ENCODE measurements around the gene SFXN5. TPM values are rescaled to one million over a fixed set of nuclear protein-coding genes. Genes with fewer than 3 reads are reported as not detected.

The SFXN5 gene
- total RNA-seq, 2 donors from 2014 or later, result 16.1 to 26.4 TPM

DNA sequence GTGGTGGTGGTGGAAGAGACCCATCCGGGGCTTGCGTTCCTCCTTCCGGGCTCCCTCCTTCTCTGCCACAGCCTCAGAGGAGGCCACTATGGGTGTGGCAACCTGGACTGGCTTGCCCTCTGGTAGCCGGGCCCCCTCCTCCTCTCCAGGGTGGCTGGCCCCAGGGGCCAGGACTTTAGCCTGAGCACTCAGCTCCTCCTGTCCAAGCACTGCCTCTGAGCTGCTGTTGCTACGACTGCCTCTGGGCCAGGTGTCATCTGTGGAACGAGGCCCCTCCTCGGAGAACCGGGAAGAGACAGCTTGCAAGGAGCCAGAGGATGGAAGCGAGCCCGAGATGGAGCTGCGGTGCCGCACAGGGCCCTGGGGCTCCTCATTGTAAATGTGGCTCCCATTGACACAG, 16.7 kb upstream of the SFXN5 start:
- Histone ChIP-seq H3K36me3 (no peaks in the 10 kb centered on the region), H3K27me3 (no peaks in the 10 kb centered on the region), H3K4me1 (no peaks in the 10 kb centered on the region), H3K9me3 (no peaks in the 10 kb centered on the region), H3K4me3 (no peak overlapping the region), H3K27ac (no peak overlapping the region), H3K9ac (ENCODE audit: low read depth in 2 of 2, low read length in 2 of 2) (no peak overlapping the region)
- no peak for DNase-seq
- intact Hi-C loops (cut with DNase I), result no loop called here
- TF ChIP-seq, protein P1, sequence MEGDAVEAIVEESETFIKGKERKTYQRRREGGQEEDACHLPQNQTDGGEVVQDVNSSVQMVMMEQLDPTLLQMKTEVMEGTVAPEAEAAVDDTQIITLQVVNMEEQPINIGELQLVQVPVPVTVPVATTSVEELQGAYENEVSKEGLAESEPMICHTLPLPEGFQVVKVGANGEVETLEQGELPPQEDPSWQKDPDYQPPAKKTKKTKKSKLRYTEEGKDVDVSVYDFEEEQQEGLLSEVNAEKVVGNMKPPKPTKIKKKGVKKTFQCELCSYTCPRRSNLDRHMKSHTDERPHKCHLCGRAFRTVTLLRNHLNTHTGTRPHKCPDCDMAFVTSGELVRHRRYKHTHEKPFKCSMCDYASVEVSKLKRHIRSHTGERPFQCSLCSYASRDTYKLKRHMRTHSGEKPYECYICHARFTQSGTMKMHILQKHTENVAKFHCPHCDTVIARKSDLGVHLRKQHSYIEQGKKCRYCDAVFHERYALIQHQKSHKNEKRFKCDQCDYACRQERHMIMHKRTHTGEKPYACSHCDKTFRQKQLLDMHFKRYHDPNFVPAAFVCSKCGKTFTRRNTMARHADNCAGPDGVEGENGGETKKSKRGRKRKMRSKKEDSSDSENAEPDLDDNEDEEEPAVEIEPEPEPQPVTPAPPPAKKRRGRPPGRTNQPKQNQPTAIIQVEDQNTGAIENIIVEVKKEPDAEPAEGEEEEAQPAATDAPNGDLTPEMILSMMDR (IDR thresholded peaks at IDR 0.05), result no peak

DNA sequence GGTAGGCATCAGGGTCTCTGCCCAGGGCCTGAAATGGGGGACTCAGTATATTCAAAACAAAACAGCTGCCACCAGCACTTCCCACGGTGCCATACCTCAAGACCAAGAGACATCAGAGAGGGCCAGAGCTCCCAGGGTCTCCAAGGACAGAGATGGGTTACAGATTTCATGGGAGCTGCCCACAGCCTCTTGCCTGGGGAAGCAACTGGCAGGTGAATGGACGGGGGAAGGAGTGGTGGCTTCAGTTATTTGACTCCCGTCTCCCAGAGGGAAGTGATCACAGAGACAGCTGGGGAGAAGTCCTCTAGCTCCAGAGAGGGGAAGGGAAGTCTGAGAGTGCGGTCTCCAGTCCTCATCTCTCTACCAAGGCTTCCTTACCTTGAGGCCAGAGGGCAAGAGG, 15.8 kb upstream of the SFXN5 start:
- intact Hi-C loops (cut with DNase I), result no loop called here
- no peak overlapping the region for H3K4me3 ChIP-seq
- DNase-seq, result no peak
- H3K9ac ChIP-seq (ENCODE audit: low read depth in 2 of 2, low read length in 2 of 2), result no peak overlapping the region
- H3K27ac ChIP-seq, result no peak overlapping the region
- TF ChIP-seq, protein P1 (IDR thresholded peaks at IDR 0.05), result no peak
- H3K4me1 ChIP-seq, result no peaks in the 10 kb centered on the region
- H3K27me3 ChIP-seq, result no peaks in the 10 kb centered on the region
- no peaks in the 10 kb centered on the region for H3K36me3 ChIP-seq
- no peaks in the 10 kb centered on the region for H3K9me3 ChIP-seq

DNA sequence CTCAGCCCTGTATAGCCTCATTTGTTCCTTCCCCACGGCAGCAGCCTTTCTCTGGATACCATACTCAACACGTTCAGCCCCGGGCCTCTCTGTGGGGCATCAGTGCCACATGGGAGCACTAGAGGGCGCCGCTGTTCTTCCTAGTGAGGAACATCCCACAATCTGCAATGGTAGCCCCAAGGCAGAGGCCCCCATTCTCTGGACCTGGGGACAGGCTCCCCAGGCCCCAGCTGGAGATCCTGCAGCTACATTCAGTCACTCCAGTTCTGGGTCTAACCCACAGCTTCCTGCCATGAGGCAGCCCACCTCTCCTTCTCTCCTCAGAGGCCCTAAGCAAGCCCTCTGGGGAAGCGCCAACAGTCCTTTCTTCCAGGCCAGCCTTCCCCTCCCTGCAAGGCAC, 14.2 kb upstream of the SFXN5 start:
- Histone ChIP-seq H3K36me3 (no peaks in the 10 kb centered on the region), H3K4me1 (no peaks in the 10 kb centered on the region), H3K27me3 (no peaks in the 10 kb centered on the region), H3K4me3 (no peak overlapping the region), H3K27ac (no peak overlapping the region), H3K9ac (ENCODE audit: low read depth in 2 of 2, low read length in 2 of 2) (no peak overlapping the region), H3K9me3 (no peaks in the 10 kb centered on the region)
- peak; percentile 88 for DNase-seq
- TF ChIP-seq, protein P1 (IDR thresholded peaks at IDR 0.05), result peak; percentile 96
- intact Hi-C loops (cut with DNase I), result loop anchor here (2.0 kb wide), 1 partner anchor 73 kb away; no protein-coding TSS in a partner anchor

DNA sequence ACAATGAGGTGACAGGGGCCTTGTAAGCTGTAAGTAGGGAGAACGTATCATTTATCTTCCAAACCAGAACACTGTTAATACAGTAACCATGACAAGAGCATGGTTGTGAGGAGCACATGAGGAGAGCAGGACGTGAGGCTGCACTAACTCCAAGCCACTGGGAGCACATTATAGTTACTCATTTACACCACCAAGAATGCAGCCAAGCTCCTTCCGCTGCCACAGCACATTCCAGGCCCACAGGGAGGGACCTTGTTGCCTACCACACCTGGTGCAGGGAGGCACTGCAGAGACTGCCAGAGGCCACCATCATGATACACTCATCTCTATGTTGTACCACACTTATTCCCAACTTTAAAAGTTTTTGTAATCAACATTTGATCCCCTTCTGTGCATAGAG, 13.5 kb upstream of the SFXN5 start:
- Histone ChIP-seq H3K9ac (ENCODE audit: low read depth in 2 of 2, low read length in 2 of 2) (no peak overlapping the region), H3K9me3 (no peaks in the 10 kb centered on the region), H3K4me3 (no peak overlapping the region), H3K27me3 (no peaks in the 10 kb centered on the region), H3K36me3 (no peaks in the 10 kb centered on the region), H3K4me1 (no peaks in the 10 kb centered on the region), H3K27ac (no peak overlapping the region)
- TF ChIP-seq, protein P1 (IDR thresholded peaks at IDR 0.05), result no peak
- intact Hi-C loops (cut with DNase I), result loop anchor here (2.0 kb wide), 1 partner anchor 74 kb away; no protein-coding TSS in a partner anchor
- no peak for DNase-seq

GRCh38 chr2:73083886-73084800, 12.6 kb upstream of the SFXN5 start:
- TF ChIP-seq, protein P1 (IDR thresholded peaks at IDR 0.05), result no peak
- H3K9ac ChIP-seq (ENCODE audit: low read depth in 2 of 2, low read length in 2 of 2), result no peak overlapping the region

More at GRCh38 chr2:73083886-73084800, 12.6 kb upstream of the SFXN5 start:
- no peaks in the 10 kb centered on the region for H3K4me1 ChIP-seq
- no peak overlapping the region for H3K27ac ChIP-seq
- no peak for DNase-seq
- H3K36me3 ChIP-seq, result no peaks in the 10 kb centered on the region
- no peaks in the 10 kb centered on the region for H3K27me3 ChIP-seq
- H3K4me3 ChIP-seq, result no peak overlapping the region
- H3K9me3 ChIP-seq, result no peaks in the 10 kb centered on the region
- intact Hi-C loops (cut with DNase I), result loop anchor here (2.0 kb wide), 1 partner anchor 75 kb away; no protein-coding TSS in a partner anchor
